ENCODE data around the gene DPF1.
"Not testable (repeated sequence)": the region's sequence is repeated elsewhere in the genome, so short reads cannot be mapped to it uniquely, and the experiment has no call there.

The DPF1 gene

DNA sequence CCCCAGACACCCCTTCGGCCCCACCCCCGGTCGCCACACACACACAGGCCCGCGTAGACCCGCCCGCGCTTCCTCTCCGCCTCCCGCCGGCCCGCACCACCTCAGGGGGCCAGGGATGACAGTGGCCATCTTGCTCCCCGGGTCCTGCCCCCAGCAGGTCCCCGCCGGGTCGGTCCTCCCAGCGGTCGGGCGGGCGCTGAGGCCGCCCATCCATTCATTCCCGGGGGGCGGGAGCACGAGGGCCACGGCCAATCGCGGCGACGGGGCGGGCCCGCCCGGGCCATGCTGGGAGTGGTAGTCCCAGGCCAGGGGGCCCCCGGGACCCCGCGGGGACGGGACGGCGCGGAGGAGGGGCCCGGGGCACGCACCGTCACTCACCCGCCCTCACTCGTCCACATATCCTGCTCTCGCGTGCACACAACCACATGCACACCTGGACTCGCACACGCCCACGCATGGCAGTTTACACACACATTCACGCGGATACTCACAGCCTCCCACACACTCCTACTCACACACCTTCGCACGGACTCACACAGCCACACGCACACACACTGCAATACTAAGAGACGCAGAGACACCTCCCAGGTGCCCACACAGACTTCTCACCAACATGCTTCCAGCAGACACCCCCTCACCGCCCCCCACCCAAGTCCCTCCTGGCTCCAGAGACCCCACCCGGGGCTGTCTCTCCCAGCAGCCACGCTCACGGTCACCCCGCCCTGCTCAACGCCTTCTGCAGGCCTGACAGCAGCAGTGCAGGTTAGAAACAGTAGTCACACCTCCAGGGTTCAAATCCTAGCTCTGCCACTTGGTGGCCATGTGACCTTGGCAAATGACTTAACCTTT is at the start of gene DPF1:
DPF1 (minus strand) TSS at position 209 of the 849 bp plus-strand sequence; CDS start at position 129, 80 bp downstream.
- DNase-seq, result no peak

DNA sequence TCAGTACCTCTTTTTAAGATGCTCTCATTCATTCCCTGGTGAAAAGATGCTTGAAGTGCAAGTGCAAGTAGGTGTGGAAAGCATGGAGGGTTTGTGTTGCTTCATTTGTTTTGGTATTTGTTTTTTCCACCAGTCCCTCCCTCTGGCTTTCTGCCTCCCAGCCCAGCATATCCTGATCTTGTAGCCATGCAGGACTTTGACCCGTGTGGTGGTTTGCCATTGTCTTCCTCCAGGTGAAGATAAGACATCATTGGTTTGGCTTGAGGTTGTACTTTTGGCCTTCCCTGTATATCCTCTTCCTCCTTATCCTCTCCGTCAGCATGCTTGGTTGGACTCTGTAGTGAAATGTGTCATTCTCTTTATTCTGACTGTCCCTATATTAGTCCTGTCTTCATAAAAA is 49.5 kb upstream of the DPF1 start:
- DNase-seq, result no peak

DNA sequence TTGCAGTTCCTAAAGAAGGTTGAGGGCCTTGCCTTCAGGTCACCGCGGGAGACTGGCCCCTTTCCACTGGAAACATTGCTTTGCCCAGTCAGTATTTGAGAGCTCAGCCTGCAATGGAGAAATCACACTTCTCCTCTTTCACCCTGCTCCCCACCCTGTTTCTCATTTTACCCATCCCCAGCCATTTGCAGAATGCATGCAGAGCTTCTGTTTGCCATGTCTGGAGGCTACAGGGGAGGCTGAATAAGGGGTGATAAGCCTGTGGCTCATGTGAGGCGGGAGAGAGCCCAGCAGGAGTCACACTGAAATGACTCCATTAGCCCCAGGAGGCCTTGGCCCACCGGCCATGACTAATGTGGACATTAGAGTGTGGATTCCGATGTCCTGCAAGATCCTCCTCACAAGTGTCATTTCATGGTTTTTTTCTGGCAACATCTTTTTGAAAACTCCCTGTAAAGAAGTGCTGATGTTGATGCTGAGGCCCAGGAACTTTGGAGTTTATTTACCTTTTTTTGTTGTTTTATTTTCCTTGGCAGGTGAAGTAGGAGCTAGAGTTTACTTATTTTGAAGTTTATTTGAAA is 46.7 kb upstream of the DPF1 start:
- DNase-seq, result no peak

DNA sequence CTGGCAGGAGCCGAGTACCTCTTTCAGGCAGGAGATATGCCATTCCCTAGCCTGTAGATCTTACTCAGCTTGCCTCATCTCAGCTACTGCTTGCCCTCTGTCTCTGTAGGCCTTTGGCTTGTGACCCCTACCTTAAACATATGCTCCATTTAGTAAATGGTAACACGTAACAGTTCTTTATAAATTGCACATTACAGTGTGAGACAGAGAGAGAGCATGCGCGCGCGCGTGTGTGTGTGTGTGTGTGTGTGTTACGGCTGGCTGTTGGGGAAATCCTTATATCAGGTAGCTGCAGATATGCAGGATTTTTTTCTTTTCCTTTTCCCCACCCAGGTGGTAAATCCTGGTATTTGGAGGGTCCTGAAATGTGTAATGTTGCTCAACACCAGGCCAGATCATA is 44.5 kb upstream of the DPF1 start:
- DNase-seq, result no peak

DNA sequence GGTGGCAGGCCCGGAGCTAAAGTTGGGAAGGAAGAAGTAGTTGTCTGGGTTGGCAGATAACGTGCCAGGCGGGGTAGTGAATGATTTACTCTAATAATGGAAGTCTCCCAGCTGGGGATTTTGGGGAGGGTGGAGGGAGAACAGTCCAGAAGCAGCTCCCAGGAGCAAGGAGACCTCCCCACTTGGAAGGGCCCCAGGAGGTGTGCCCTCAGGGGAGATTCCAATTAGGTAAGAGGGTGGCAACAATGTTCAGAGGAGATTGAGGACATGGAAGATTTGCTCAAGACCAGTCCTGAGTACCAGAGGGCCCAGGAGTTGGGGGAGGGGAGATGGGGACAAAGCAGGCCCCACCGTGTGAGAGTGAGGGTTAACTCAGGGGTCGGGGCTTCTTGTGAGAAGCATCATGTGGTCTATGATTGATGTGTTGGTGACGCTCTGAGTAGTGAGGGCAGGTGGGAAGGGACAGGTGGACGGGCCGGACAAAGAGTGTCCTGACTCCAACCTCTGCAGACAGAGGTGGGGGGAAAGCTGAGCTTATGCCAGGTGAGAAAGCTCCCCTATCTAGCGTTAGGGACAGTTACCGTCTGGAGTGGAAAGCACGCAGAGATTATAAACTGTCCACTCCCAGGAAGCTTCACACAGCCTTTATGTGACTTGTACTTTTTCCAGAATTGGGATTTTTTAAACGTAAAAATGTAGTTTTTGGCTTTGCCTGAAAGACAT is 43.9 kb upstream of the DPF1 start:
- DNase-seq, result no peak

DNA sequence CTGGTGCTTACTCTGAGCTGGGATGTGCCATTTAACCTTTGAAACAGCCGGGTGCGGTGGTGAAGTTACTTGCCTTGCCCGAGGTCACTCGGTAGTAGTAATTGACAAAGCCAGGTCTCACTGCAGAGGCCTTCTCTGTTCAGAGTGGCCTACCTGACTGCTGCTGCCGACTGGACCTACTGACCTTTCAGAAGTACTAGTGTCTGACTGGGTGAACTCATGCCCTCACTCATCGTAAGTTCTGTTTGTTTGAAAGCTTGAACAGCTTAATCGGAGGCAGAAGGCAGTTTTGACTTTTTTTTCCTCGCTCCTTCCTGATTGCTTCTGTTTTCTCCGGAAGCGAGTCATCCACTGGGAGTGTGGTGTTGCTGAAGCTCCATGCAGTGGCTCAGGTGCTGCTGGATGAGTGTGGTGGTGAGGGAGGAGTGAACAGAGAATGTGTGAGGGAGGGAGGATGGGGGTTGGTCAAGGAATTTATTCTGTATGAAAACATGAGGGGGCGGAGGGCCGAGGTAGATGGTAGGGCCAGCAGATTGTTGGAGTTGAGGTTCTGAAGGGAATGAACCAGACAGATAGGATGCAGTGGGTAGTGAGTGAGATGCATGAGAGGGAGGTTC is 43.1 kb upstream of the DPF1 start:
- DNase-seq, result no peak

DNA sequence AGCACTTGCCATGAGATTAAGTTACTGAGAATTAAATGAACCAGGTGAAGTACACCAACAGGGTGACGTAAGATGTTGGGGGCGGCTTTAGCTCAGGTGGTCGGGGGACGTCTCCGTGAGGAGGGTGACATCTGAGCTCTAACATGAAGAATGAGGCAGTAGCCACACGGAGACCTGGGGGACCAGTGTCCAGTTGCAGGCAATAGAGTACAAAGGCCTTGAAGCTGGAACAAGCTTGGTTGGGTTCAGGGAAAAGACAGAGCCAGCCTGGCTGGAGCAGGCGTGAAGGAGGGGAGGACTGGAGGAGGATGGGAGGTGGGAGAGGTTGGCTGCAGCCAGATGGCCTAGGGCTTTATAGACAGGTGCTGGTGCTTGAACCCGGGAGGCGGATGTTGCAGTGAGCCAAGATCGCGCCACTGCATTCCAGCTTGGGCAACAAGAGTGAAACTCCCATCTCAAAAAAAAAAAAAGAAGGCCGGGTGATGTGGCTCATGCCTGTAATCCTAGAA is 42.0 kb upstream of the DPF1 start:
- no peak for DNase-seq

DNA sequence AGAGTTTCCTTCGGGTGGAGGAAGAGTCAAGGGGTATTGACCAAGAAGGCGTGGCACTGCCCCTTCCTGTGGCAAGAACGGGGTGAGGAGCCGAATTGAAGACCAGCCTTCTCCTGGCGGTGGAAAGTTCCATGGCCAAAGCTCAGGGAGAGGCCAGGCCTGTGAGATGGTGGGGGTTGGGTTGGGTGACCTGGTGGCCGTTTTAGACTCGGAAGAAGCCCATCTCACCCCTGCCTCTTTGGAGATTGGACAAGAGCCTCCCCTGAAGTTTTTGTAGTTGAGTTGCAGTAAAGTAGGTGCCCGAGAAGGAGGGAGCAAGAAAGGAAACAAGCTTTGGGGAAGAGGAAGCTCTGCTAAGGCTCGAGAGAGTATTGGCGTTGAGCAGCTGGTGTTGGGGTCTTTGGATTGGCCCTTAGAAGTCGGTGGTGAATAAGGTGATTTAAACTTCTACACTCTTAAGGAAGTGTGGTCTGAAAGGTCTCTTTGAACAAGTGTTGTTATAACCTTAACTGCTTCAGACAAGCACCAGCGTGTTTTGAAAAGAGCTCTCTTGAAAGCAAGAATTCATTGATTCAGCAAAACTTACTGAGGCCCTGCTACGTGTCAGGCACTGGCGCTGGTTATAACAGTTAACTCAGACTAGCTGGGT is 41.3 kb upstream of the DPF1 start:
- DNase-seq, result no peak

DNA sequence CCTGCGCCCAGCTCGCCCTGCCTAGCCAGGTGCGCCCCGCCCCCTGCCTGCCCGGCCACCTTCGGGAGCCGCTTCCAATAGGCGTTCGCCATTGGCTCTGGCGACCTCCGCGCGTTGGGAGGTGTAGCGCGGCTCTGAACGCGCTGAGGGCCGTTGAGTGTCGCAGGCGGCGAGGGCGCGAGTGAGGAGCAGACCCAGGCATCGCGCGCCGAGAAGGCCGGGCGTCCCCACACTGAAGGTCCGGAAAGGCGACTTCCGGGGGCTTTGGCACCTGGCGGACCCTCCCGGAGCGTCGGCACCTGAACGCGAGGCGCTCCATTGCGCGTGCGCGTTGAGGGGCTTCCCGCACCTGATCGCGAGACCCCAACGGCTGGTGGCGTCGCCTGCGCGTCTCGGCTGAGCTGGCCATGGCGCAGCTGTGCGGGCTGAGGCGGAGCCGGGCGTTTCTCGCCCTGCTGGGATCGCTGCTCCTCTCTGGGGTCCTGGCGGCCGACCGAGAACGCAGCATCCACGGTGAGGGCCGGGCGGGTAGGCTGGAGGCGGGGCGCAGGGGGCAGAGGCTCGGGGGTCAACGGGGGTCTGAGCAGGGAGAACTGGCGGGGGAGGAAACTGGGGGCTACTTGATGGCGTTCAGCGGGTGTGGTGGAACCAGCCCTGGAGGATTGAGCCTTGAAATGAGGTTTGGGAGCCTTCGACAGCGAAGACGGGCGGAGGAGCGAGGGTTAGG is 40.6 kb upstream of the DPF1 start, which contains the start of gene SPINT2:
SPINT2 (plus strand) TSS at position 88 of the 727 bp plus-strand sequence; CDS start at position 408, 320 bp downstream.
- DNase-seq, result no peak

DNA sequence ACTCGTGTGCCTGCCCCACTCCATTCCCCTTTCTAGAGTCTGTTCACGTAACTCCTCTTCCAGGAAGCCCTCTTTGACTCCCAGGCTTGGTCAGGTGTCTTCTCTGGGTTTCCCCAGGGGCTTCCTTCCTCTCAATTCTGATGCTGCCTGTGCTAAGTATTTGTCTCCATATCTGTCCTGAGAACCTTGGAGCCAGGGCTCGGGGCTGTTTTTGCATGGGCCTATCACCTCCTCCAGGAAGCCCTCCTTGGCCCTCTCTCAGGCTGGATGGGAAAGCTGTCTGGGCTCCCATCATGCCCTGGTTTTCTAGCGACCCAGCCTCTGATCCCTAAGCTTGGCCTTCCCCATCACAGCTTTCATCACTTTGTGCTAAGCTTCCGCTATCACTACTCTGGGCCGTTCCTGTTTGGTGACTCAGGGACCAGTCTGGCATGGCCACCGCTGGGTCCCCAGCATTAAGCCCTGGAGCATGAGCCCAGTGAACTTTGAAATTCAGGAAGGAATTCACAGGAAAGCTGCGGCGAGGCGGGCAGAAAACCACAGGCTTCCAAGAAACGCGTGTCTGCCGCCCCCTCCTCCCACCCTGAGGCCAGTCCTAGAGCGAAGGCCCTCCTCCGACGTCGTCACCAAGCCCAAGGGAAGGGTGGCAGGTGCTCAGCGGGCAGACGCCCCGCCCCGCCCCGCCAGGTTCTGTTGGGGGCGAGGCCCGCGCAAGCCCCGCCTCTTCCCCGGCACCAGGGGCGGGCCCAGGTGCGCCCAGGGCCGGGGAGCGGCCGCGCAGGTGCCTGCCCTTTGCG is 39.9 kb upstream of the DPF1 start:
- DNase-seq, result no peak

DNA sequence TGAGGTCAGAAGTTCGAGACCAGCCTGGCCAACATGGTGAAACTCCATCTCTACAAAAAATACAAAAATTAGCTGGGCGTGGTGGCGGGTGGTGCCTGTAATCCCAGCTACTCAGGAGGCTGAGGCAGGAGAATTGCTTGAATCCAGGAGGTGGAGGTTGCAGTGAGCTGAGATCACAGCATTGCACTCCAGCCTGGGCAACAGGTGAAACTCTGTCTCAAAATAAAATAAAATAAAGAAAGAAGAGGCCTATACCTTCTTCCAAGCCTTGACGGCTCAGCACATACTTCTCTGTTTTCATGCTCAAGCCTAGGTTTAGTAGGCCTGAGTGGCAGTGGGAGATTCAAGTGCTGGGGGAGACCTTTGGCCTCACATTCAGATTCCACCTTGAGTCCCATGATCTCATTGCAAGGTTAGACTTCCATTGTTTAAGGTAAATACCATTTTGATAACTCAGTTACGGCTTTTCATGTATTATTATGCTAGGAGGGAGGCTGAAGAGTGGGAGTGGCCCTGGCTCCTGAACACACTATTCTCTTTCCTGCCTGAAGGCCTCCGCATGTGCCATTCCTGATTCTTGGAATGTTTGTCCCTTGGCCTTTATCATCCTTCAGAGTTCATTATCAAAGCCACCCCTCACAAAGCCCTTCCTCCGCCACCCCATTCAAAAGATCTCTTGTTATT is 38.7 kb upstream of the DPF1 start:
- no peak for DNase-seq

DNA sequence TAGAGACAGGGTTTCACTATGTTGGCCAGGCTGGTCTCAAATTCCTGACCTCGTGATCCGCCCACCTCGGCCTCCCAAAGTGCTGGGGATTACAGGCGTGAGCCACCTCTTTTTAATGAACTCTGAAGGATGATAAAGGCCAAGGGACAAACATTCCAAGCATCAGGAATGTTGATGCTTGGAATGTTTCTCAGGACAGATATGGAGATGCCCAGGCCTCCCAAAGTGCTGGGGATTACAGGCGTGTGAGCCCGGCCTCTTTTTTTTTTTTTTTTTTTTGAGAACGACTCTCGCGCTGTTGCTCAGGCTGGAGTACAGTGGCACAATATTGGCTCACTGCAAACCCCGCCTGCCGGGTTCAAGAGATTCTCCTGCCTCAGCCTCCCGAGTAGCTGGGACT is 37.9 kb upstream of the DPF1 start:
- DNase-seq, result not testable (repeated sequence)

DNA sequence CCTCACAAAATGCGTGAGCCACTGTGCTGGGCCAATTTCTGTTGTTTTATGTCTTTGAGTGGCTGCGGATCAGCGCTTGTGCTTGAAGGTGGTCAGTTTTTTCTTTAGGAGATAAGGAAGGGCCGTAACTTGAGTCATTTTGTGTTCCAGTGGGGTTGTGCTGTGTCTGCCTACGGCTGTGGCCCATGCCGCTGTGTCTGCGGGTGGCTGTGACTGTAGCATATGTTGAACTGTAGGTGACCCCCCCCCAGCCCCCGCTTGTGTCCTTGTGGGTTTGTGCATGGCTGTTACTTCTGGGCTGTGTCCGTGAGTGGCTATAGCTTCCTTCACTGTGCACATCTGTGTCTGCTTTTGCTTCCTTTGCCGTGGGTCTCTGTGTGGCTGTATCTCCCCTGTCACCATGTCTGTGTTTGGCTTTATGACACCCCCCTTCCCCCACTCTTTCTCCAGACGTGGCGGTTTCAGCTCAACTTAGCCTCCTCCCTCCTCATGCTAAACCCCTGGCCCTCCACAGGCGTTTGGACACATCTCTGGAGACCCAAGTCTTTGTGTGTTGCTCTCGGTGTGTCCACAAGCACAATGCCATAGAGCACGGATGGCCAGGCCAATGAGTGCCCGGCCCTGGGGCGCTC is 31.5 kb upstream of the DPF1 start:
- no peak for DNase-seq

DNA sequence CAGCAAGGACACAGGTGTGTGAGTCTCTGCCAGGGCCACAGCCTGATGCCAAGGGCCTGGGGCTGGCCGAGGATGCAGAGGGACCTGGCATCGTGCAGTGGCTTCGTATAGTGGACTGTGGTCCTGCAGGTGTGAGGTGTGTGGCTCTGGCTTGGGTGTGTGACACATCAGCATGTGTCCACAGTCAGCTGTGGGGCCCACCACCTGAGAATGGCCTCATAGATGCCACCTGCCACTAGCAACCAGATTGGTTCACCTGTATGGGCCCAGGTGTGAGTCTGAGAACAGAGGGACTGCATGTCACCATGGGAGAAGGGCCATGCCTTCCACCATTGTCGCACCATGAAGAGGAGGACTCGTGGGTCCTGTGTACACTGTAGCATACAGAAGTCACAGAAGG is 29.8 kb upstream of the DPF1 start:
- DNase-seq, result no peak

DNA sequence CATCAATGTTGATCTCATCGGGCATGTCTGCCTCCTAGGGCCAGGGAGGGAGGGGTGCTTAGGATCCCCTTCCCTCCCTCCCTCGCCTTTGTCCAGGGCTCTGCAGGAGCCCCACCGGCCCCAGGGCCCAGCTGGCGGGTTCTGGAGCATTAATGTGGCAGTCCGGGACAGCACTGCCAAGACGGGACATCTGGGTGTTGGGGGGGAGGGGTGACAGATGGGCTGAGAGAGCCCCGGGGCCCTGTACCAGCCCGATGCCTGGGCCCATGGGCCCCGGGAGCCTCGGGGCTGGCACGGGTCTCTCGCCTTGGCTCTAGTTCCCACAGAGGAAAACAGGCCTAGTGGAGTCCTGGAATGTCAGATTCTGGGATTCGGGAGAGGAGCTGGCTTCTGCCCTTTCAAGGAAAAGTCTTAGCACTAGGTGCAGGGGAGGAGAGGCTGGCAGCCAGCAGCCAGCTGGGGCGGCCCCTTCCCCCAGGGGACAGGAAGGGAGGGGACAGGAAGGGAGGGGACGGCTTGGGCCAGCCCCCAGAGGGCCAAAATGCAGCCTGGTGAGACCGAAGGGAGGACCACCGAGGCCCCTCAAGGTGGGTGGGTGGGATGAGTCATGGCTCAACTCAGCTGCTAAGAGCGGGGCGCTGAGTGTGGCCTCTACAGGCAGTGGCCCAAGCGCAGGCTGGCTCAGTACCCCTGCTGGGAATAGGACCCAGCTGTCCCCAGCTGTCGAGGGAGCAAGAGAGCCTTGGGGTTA is 29.1 kb upstream of the DPF1 start:
- no peak for DNase-seq

DNA sequence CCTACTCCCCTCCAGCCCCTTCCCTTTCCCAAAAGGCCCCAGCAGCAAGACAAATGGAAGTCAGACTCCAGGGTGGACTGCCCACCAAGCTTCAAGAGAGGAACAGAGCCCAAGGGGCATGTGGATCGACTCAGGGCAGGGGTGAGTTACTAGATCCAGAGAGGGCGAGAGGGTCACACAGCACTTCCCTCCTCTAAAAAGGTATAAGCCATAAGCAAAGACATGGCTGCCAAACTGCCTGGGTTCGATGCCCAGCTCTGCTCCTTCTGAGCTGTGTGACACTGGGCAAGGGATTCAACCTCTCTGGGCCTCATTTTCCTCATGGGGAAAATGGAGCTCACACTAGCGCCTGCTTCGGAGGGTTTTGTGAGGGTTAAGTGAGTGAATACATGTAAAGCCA is 28.4 kb upstream of the DPF1 start:
- DNase-seq, result no peak

DNA sequence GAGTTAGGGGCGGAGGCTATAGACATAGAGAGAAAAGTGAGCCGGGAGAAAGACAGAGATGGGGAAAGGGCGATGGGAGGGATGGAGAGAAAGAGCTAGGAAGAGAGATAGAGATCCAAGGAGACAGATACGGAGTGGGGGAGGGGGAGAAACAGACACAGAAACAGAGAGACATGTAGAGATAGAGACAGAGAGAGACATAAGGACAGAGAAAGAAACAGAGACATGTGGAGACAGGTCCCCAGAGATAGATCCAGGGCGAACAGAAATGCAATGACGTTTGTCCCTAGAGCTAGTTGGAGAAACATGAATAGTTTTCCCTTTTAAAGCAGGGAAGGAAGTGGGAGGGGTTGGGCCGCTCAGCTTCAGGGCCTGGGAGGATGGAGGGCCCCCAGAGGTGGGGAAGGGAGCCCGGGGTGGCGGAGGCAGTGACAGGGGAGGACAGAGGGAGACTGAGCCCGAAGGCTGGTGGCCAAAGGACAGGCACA is 27.6 kb upstream of the DPF1 start:
- DNase-seq, result no peak

DNA sequence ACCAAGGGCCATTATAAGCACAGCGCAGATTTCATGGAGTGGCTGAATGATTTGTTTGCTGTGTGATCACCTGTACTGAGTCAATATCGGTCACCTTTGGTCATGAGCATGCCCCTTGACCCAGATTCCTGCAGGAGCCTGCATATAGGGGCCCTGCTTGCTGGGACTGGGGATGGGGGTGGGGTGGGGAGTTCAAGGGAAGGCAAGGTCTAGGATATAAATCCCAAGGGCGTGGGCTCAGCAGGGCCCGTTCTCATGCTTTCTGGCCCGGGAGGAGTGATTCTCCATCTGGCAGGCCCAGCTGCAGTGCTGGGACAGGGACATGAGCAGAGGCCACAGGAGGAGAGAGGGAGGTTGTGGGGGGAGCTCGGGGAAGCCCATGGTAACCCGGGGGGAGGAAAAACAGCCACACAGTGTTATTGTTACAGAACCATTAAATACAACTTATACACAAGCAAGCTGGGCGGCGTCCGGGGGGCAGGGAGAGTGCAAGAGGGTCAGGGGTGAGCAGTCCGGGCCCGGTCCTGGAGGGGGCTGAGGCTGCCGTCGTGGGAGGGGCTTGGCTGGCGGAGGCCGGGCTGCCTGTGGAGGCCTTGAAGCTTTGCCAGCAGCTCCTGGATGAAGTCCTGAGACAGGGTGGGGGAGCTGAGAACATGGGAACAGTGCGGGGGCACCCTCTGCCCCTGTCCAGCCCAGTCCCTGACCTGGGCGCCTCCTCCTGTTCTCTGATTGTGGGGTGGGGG is 27.0 kb upstream of the DPF1 start:
- no peak for DNase-seq

Data from cortex of kidney (tissue), 1 donor.